A549 (cell line): ENCODE data around the gene SLC22A16. TPM values are rescaled to one million over a fixed set of nuclear protein-coding genes. Genes with fewer than 3 reads are reported as not detected.

Experiments used
- ATAC-seq, 2 experiments: fragments of 200-7000 bp in 1 of 2; fragments of >200 bp in 1 of 2; cut with Nextera tagmentation in 1 of 2; cut with Tn5 transposase in 1 of 2; 3 replicates each; pipeline versions ENCODE4 v1.8.0 to v1.9.1; 2018 to 2020; ENCODE audit warnings: mild to moderate bottlenecking in 1 of 2, moderate library complexity in 1 of 2
- CTCF ChIA-PET: fragments of 300-600 bp; sonication (Branson Sonifier 250); formaldehyde crosslinking; extraction: SDS; loops from one replicate; lab custom pipeline; 2021; ENCODE audit warnings: antibody characterized with exemption, inconsistent platforms; lab: Yijun Ruan, JAX
- POLR2A ChIA-PET: fragments of 350-600 bp; formaldehyde crosslinking; extraction: SDS; loops from one replicate; lab custom pipeline; 2021; ENCODE audit warnings: antibody characterized with exemption, inconsistent platforms; lab: Yijun Ruan, JAX
- DNase-seq, 2 experiments: peaks; one replicate each; pipeline versions ENCODE4 v3.0.0 to v3.0.0-alpha.2; 2011 to 2016; ENCODE audit warnings: low read depth in 1 of 2, low spot score in 1 of 2
- FAIRE-seq: peaks from 2 replicates; lab custom pipeline; 2011; peaks lifted over from hg19 to GRCh38; lab: Jason Lieb, UNC
- H3K27ac ChIP-seq, 2 experiments: fragments of >200 bp; sonication (Bioruptor Twin); formaldehyde crosslinking; 3 replicates each; pipeline ENCODE4 v1.5.1; 2016 to 2017
- H3K4me1 ChIP-seq: fragments of >200 bp; sonication (Bioruptor Twin); formaldehyde crosslinking; 3 replicates; pipeline ENCODE4 v1.6.1; 2016
- H3K4me2 ChIP-seq: fragments of >200 bp; sonication (Bioruptor Twin); formaldehyde crosslinking; 3 replicates; pipeline ENCODE4 v1.6.1; 2016
- H3K4me3 ChIP-seq: fragments of >200 bp; sonication (Bioruptor Twin); formaldehyde crosslinking; 3 replicates; pipeline ENCODE4 v1.5.1; 2016
- H3K9me3 ChIP-seq: fragments of >200 bp; sonication (Bioruptor Twin); formaldehyde crosslinking; 3 replicates; pipeline ENCODE4 v1.6.1; 2016
- BHLHE40 ChIP-seq: IDR thresholded peaks from 2 replicates; pipeline ENCODE4 v1.6.1; 2012; ENCODE audit warnings: low read depth, low read length, inconsistent platforms
- CBX2 ChIP-seq: fragments of 200-600 bp; sonication (generic); IDR thresholded peaks from 2 replicates; pipeline ENCODE4 v1.6.1; 2016; ENCODE audit warnings: low read depth, mild to moderate bottlenecking, borderline replicate concordance
- CHD2 ChIP-seq: fragments of 150-350 bp; IDR thresholded peaks from 2 replicates; pipeline ENCODE4 v1.6.1; 2014; ENCODE audit warnings: low read length; ENCODE audit not compliant: partially characterized antibody
- CHD4 ChIP-seq: fragments of 200-600 bp; sonication (generic); IDR thresholded peaks from 2 replicates; pipeline ENCODE4 v1.6.1; 2016; ENCODE audit warnings: antibody characterized with exemption, mild to moderate bottlenecking, borderline replicate concordance
- E2F6 ChIP-seq: IDR thresholded peaks from 2 replicates; pipeline ENCODE4 v1.6.1; 2012; ENCODE audit warnings: low read depth, borderline replicate concordance
- ESRRA ChIP-seq: fragments of 150-350 bp; IDR thresholded peaks from 2 replicates; pipeline ENCODE4 v1.6.1; 2014; ENCODE audit warnings: mild to moderate bottlenecking, low read length, borderline replicate concordance
- FOSB ChIP-seq: fragments of 250-450 bp; sonication (Bioruptor Pico); IDR thresholded peaks from 2 replicates; pipeline ENCODE4 v1.5.0; 2020; ENCODE audit warnings: mild to moderate bottlenecking, moderate library complexity
- GATA3 ChIP-seq: IDR thresholded peaks from 2 replicates; pipeline ENCODE4 v1.6.1; 2012; ENCODE audit warnings: borderline replicate concordance
- HDAC2 ChIP-seq: fragments of 200-600 bp; sonication (generic); IDR thresholded peaks from 2 replicates; pipeline ENCODE4 v1.6.1; 2016
- HES2 ChIP-seq: fragments of >200 bp; sonication (Bioruptor Twin); formaldehyde crosslinking; IDR thresholded peaks from 2 replicates; pipeline ENCODE4 v1.6.1; 2016
- HOXB5 ChIP-seq: fragments of 250-450 bp; sonication (Bioruptor Pico); IDR thresholded peaks from 2 replicates; pipeline ENCODE4 v1.5.0; 2020; ENCODE audit warnings: mild to moderate bottlenecking, moderate library complexity
- JUN ChIP-seq, 2 experiments: fragments of >200 bp; sonication (Bioruptor Twin); formaldehyde crosslinking; IDR thresholded peaks; 2 replicates in 1 of 2; 3 replicates in 1 of 2; pipeline ENCODE4 v1.6.1; 2016 to 2017
- JUNB ChIP-seq: fragments of >200 bp; sonication (Bioruptor Twin); formaldehyde crosslinking; IDR thresholded peaks from 2 replicates; pipeline ENCODE4 v1.6.1; 2016
- KDM1A ChIP-seq: fragments of 200-600 bp; sonication (generic); IDR thresholded peaks from 2 replicates; pipeline ENCODE4 v1.6.1; 2016; ENCODE audit warnings: low read depth, mild to moderate bottlenecking
- MAX ChIP-seq: IDR thresholded peaks from 2 replicates; pipeline ENCODE4 v1.6.1; 2012
- MYC ChIP-seq: IDR thresholded peaks from 2 replicates; pipeline ENCODE4 v1.6.1; 2012; ENCODE audit warnings: mild to moderate bottlenecking, inconsistent platforms, low read length, improper control_type of control experiment, borderline replicate concordance
- PBX3 ChIP-seq: IDR thresholded peaks from 2 replicates; pipeline ENCODE4 v1.6.1; 2012
- PHF8 ChIP-seq: fragments of 200-600 bp; sonication (generic); IDR thresholded peaks from 2 replicates; pipeline ENCODE4 v1.6.1; 2016; ENCODE audit warnings: low read depth, mild to moderate bottlenecking, antibody characterized with exemption, moderate library complexity, borderline replicate concordance
- POLR2A ChIP-seq: IDR thresholded peaks from 2 replicates; pipeline ENCODE4 v1.6.1; 2012; ENCODE audit warnings: mild to moderate bottlenecking, low read length
- RAD21 ChIP-seq, 2 experiments: fragments of >200 bp in 1 of 2; sonication (Bioruptor Twin) in 1 of 2; formaldehyde crosslinking in 1 of 2; IDR thresholded peaks in 1 of 2; conservative IDR thresholded peaks in 1 of 2; 2 replicates in 1 of 2; 3 replicates in 1 of 2; pipeline ENCODE4 v1.6.1; 2012 to 2018; ENCODE audit warnings: inconsistent platforms in 1 of 2
- RCOR1 ChIP-seq: fragments of 150-350 bp; IDR thresholded peaks from 2 replicates; pipeline ENCODE4 v1.6.1; 2014; ENCODE audit warnings: antibody characterized with exemption, low read length, low read depth
- REST ChIP-seq: fragments of 200-600 bp; sonication (generic); IDR thresholded peaks from 2 replicates; pipeline ENCODE4 v1.6.1; 2016; ENCODE audit warnings: antibody characterized with exemption, mild to moderate bottlenecking, moderate library complexity
- SREBF2 ChIP-seq: fragments of 450-650 bp; IDR thresholded peaks from 2 replicates; pipeline ENCODE4 v1.6.1; 2014; ENCODE audit warnings: mild to moderate bottlenecking, moderate library complexity
- TFCP2L1 ChIP-seq: fragments of 250-450 bp; sonication (Bioruptor Pico); IDR thresholded peaks from 2 replicates; pipeline ENCODE4 v1.5.0; 2021; ENCODE audit warnings: mild to moderate bottlenecking
- WGBS: methylation state at CpG from one replicate; pipeline ENCODE4 v1.1.6; 2017; ENCODE audit errors: missing lambda C conversion rate; 5-methylcytosine and 5-hydroxymethylcytosine counted together
- polyA plus RNA-seq, 4 experiments: library from polyadenylated mRNA; depleted of rRNA in 3 of 4; stranded (reverse); fragments of >200 nt; fragmentation: RNase III in 1 of 4; extraction: RNeasy Plus Mini Kit Qiagen cat#74134 plus additional on column Dnase treatment in 1 of 4; gene quantifications; 2 replicates in 3 of 4; 3 replicates in 1 of 4; pipeline ENCODE4 v1.2.3, GENCODE V29; 2011 to 2017

Gene SLC22A16
- polyA plus RNA-seq, 2 of the 4 experiments (the other 2 are of a cell fraction) = not detected

GRCh38 chr6:110446405-110446804 is 30.0 kb downstream of the SLC22A16 start:
- no peak for ATAC-seq
- WGBS = 12% methylated on average over 4 of the region's 4 CpGs
- Histone ChIP-seq H3K4me1 (no peaks in the 10 kb centered on the region), H3K27ac (no peak overlapping the region), H3K4me3 (no peak overlapping the region), H3K9me3 (no peaks in the 10 kb centered on the region), H3K4me2 (no peak overlapping the region)
- TF ChIP-seq TFCP2L1 (CRISPR knock-in tag) (no peak), POLR2A (no peak), SREBF2 (no peak), CHD4 (no peak), BHLHE40 (no peak), PBX3 (no peak), RCOR1 (no peak), E2F6 (no peak), KDM1A (no peak), RAD21 (conservative IDR thresholded peaks at IDR 0.05 in 1 of 2, IDR thresholded peaks at IDR 0.05 in 1 of 2) (no peak), ESRRA (no peak), CBX2 (no peak), CHD2 (no peak), MYC (no peak), HDAC2 (no peak), MAX (no peak), PHF8 (no peak), FOSB (CRISPR knock-in tag) (no peak), GATA3 (no peak)
- DNase-seq = no peak
- POLR2A ChIA-PET = no interaction called here
- FAIRE-seq = no peak
- CTCF ChIA-PET = no interaction called here

GRCh38 chr6:110440026-110440425 is 36.4 kb downstream of the SLC22A16 start:
- no peak overlapping the region for H3K27ac ChIP-seq
- TF ChIP-seq HOXB5 (CRISPR knock-in tag) = no peak
- TF ChIP-seq JUNB = no peak
- TF ChIP-seq HES2 = no peak
- TF ChIP-seq JUN (IDR thresholded peaks at IDR 0.05) = no peak
- no peak for TF ChIP-seq REST
- TF ChIP-seq, all 56 proteins: peak for 0
- H3K4me2 ChIP-seq = no peak overlapping the region
- POLR2A ChIA-PET = no interaction called here
- no peaks in the 10 kb centered on the region for H3K9me3 ChIP-seq
- no peak for ATAC-seq
- FAIRE-seq = no peak
- H3K4me3 ChIP-seq = no peak overlapping the region
- 29% methylated on average over 4 of the region's 4 CpGs for WGBS
- DNase-seq = no peak
- CTCF ChIA-PET = no interaction called here
- no peaks in the 10 kb centered on the region for H3K4me1 ChIP-seq
